ENCODE results near the gene MIXL1. TPM values are rescaled to one million over a fixed set of nuclear protein-coding genes. Genes with fewer than 3 reads are reported as not detected.

MIXL1 gene
- total and polyA plus RNA-seq, 2 of the 13 experiments (the other 11 are each of a cell fraction or from before 2014, with no cell fraction given), result 7.6 to 18.5 TPM

DNA sequence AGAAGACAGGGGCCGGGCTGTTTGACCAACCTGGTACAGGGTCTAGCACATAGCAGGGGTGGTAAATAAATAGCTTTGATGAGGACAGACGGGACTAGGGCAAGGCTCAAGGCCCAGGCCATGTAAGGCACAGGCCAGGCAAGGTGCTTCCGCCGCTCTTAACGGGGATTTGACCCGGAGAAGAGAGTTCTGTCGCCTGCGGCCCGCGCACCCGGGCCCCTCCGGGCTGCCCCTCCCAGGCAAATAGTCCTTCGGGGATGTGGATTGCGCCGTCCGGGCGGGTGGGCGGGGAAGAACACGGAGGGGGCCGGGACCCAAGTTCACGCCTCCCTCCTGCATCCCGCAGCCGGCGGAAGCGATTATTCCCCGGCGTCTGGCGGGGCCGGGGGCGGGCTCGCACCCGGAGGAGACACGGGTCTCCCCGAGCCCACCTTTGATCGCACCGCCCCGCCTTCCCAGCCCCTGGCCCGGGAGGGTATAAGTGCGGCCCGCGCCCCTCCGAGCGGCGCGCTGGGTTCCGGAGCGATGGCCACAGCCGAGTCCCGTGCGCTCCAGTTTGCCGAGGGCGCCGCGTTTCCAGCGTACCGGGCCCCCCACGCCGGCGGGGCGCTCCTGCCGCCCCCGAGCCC lies at the start of gene MIXL1 (continued):
- TF ChIP-seq KLF12 (CRISPR knock-in tag; IDR thresholded peaks at IDR 0.05; ENCODE audit: borderline replicate concordance) (peak; percentile 45), ZMYM3 (CRISPR knock-in tag; IDR thresholded peaks at IDR 0.05) (0 out of 2 replicates have a peak, but pooled peaks have one; percentile 41), SRF (IDR thresholded peaks at IDR 0.05; ENCODE audit: low read depth, low read length) (peak; percentile 88), SNRNP70 (IDR thresholded peaks at IDR 0.05; ENCODE audit: low read depth, low read length) (no peak), HNRNPUL1 (IDR thresholded peaks at IDR 0.05; ENCODE audit: low read depth, low read length) (no peak), ZNF17 (CRISPR knock-in tag; IDR thresholded peaks at IDR 0.05) (no peak), CCAR2 (optimal IDR thresholded peaks at IDR 0.05; ENCODE audit: low read depth, low read length) (no peak), ATF7 (IDR thresholded peaks at IDR 0.05) (no peak), ATF7 (CRISPR knock-in tag; IDR thresholded peaks at IDR 0.05) (no peak), ZNF354B (CRISPR knock-in tag; IDR thresholded peaks at IDR 0.05) (no peak), ZSCAN29 (CRISPR knock-in tag; conservative IDR thresholded peaks at IDR 0.05) (peak; percentile 67; the same call in 1 of the 2 replicates), TP53 (CRISPR knock-in tag; conservative IDR thresholded peaks at IDR 0.05) (no peak), HIC2 (CRISPR knock-in tag; IDR thresholded peaks at IDR 0.05; ENCODE audit: low read depth) (peak; percentile 58; the same call in 1 of the 2 replicates), MAFG (CRISPR knock-in tag; IDR thresholded peaks at IDR 0.05) (no peak), WIZ (CRISPR knock-in tag; IDR thresholded peaks at IDR 0.05) (no peak), PTBP1 (IDR thresholded peaks at IDR 0.05; ENCODE audit: low read depth, low read length, poor library complexity, severe bottlenecking) (no peak), FIP1L1 (IDR thresholded peaks at IDR 0.05; ENCODE audit: borderline replicate concordance, insufficient read depth, low read depth, low read length) (no peak), ARHGAP35 (CRISPR knock-in tag; IDR thresholded peaks at IDR 0.05; ENCODE audit: borderline replicate concordance) (no peak), MIER2 (CRISPR knock-in tag; IDR thresholded peaks at IDR 0.05) (no peak), TEAD3 (CRISPR knock-in tag; optimal IDR thresholded peaks at IDR 0.05; ENCODE audit: borderline replicate concordance) (no peak), ZBTB7A (CRISPR knock-in tag; IDR thresholded peaks at IDR 0.05) (peak; percentile 25; the same call in 1 of the 2 replicates), ZNF337 (CRISPR knock-in tag; IDR thresholded peaks at IDR 0.05; ENCODE audit: borderline replicate concordance, low read depth) (no peak), NFE2L2 (IDR thresholded peaks at IDR 0.05; ENCODE audit: low read length) (no peak), ZSCAN12 (CRISPR knock-in tag; IDR thresholded peaks at IDR 0.05) (0 out of 2 replicates have a peak, but pooled peaks have one; percentile 47), RCOR2 (CRISPR knock-in tag; IDR thresholded peaks at IDR 0.05) (0 out of 2 replicates have a peak, but pooled peaks have one; percentile 37)
- TF ChIP-seq, protein P1, sequence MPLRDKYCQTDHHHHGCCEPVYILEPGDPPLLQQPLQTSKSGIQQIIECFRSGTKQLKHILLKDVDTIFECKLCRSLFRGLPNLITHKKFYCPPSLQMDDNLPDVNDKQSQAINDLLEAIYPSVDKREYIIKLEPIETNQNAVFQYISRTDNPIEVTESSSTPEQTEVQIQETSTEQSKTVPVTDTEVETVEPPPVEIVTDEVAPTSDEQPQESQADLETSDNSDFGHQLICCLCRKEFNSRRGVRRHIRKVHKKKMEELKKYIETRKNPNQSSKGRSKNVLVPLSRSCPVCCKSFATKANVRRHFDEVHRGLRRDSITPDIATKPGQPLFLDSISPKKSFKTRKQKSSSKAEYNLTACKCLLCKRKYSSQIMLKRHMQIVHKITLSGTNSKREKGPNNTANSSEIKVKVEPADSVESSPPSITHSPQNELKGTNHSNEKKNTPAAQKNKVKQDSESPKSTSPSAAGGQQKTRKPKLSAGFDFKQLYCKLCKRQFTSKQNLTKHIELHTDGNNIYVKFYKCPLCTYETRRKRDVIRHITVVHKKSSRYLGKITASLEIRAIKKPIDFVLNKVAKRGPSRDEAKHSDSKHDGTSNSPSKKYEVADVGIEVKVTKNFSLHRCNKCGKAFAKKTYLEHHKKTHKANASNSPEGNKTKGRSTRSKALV (CRISPR knock-in tag; IDR thresholded peaks at IDR 0.05), result no peak
- TF ChIP-seq, protein P2, sequence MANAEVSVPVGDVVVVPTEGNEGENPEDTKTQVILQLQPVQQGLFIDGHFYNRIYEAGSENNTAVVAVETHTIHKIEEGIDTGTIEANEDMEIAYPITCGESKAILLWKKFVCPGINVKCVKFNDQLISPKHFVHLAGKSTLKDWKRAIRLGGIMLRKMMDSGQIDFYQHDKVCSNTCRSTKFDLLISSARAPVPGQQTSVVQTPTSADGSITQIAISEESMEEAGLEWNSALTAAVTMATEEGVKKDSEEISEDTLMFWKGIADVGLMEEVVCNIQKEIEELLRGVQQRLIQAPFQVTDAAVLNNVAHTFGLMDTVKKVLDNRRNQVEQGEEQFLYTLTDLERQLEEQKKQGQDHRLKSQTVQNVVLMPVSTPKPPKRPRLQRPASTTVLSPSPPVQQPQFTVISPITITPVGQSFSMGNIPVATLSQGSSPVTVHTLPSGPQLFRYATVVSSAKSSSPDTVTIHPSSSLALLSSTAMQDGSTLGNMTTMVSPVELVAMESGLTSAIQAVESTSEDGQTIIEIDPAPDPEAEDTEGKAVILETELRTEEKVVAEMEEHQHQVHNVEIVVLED (CRISPR knock-in tag; IDR thresholded peaks at IDR 0.05; ENCODE audit: borderline replicate concordance), result 0 out of 2 replicates have a peak, but pooled peaks have one; percentile 17
